NCI-H1048 (cell line): Measurements from ENCODE around the gene DPP10.

ENCODE experiments used
- DNase-seq: peaks from one replicate; lab custom pipeline; 2025; lab: John Stamatoyannopoulos, UW

DPP10 gene

GRCh38 chr2:115161081-115161770, 718.8 kb downstream of the DPP10 start:
- peak; percentile 50 for DNase-seq

DNA sequence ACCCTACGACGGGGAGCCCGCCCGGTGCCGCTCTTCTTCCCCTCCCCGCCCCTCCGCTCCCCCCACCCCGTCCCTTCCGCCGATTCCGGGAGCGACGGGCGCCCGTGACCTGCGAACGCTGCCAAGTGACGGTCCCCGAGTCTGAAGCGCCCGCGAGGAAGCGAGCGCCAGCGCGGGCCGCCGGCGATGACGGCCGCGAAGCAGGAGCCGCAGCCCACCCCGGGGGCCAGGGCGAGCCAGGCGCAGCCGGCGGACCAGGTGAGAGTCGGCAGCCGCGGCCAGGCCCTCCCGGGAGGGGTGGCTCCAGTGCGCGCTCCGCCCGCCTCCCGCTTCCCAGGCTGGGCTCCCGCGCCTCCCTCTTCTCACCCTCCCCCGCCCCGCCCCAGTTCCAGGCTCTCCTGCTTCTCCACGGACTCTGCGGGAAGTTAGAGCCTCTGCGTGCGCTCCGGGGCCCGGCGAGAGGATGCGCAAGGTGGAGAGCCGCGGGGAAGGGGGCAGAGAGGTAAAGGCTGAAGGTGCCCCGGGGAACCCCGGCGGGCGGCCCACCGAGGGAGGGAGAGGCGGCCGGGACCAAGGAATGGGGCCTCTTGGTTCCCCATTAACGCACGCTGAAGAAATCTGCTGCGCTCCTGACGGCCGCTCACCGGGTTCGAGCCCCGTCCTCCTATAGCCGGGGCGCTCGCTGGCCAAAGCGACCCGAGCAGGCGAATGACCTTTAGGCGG, 719.5 kb downstream of the DPP10 start:
- DNase-seq, result no peak

GRCh38 chr2:115162494-115163293, 720.3 kb downstream of the DPP10 start:
- DNase-seq, result no peak

- DNase-seq, result no peak
These were observed 721.1 kb downstream of the DPP10 start for GRCh38 chr2:115163572-115163971.

- no peak for DNase-seq
These were observed 723.2 kb downstream of the DPP10 start for GRCh38 chr2:115165529-115166109.

DNA sequence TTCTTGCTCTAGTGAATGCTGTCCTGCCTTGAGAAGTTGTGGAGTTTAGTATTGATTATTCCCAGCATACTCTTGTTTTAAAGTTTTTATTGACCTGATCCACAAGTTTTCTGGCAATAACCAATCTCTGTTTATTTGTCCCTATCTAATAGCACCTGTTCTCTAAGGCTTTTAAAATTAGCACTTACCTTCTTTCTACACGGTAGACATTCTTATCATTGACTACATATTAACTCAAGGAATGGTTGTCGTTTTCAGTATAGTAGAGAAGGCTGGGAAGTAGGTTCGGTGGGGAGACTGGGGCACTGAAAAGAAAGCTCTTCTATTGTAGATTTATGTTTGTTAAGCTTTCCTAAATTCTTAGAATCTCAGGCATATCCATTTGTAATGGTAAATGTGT, 726.0 kb downstream of the DPP10 start:
- no peak for DNase-seq

- no peak for DNase-seq
These were observed 727.4 kb downstream of the DPP10 start for GRCh38 chr2:115169814-115170213.

GRCh38 chr2:115171751-115172150, 729.3 kb downstream of the DPP10 start:
- no peak for DNase-seq

DNA sequence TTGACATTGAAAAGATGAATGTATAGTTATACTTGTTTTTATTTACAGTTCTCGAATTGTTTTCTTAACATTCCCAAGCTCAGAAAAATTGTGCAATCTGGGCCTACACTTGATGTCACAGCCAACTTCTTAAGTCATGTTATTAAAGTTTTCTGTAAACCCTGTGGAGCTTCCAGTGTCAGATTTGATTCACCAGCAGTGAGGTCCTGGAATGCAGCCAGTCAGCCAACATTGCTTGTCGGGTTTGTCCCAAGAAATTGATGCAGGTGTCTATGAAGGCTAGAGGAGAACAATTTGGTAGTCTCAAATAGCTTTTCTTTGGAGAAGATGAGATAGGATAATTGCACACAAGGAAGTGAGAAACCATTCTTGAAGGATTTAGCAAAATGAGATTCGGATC, 732.2 kb downstream of the DPP10 start:
- no peak for DNase-seq

DNA sequence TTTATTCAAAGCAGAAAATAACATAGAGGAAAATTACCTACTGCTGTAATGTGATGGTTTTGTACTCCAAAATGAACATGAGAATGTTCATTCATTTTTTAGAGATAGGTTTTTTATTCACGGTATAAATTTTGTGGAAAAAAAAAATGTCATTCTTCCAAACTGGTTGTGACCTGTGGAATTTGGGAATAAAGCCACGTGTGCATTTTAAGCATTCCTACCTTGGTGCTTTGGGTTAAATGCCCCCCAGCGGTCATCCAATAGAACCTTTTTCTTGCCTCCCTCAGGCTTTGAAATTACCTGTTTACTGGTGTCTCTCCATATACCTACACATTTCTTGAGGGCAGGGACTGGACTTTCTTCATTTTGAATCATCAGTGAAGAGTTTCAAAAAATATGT, 740.7 kb downstream of the DPP10 start:
- DNase-seq, result no peak

GRCh38 chr2:115190459-115190858, 748.0 kb downstream of the DPP10 start:
- no peak for DNase-seq

DNA sequence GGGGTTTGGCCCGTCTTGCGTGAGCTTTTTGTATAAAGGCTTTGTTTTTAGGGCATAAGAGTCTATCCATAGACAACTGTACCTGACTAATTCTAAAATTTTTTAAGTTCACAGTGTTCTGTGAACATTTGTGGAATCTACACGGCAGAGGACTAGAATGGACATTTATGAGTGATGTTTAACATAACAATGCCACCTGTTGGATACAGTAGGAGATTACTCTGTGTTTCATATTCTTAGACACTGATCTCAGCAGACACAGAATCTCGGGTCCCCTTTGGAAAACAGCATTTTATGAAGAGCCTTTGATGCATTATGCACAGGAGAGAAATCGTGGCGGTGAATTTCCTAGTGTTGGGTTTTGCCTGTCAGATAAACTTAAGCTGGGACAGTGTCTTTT, 752.2 kb downstream of the DPP10 start:
- no peak for DNase-seq

- no peak for DNase-seq
These were observed 754.1 kb downstream of the DPP10 start for GRCh38 chr2:115196587-115196986.

GRCh38 chr2:115199966-115200365, 757.5 kb downstream of the DPP10 start:
- DNase-seq, result no peak

- no peak for DNase-seq
These were observed 758.9 kb downstream of the DPP10 start for GRCh38 chr2:115201386-115201785.

GRCh38 chr2:115208493-115209164, 766.2 kb downstream of the DPP10 start:
- no peak for DNase-seq

GRCh38 chr2:115214050-115214449, 771.6 kb downstream of the DPP10 start:
- no peak for DNase-seq

DNA sequence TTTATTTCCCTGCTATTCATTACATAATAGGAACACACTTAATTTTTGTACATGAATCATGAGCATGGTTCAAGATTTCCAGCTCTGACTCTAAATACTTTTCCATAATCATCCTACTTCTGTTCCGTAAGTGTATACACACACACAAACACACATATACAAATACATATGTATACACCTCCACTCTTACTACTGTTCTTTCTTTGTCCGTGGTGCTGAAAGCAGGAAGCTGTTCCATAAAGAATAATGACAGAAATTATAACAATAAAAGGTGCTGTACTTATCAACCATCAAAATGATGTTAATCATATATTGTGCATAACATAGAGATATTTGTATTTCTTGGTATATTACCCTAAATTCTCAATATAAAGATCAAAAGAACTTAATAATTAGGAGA, 776.9 kb downstream of the DPP10 start:
- no peak for DNase-seq

GRCh38 chr2:115234186-115234585, 791.7 kb downstream of the DPP10 start:
- DNase-seq, result no peak

GRCh38 chr2:115234737-115235136, 792.3 kb downstream of the DPP10 start:
- no peak for DNase-seq

DNA sequence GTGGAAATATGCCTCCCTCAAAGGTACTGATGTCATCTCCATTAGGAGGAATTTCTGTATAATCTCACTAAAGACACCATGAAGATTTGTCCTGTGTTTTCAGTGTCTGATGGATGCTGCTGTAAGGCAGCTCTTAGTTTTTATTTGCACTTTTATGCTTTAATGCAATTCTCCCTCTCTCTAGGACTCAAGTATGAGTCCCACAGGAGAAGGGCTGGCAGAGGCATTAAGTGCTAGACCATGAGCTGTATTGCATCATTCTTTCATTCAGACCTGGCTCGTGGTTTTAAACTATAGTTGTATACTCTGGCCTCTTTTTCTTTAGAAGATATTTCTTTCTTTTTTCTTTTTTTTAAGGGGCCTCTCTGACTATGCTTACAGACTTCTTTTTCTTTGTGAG, 805.6 kb downstream of the DPP10 start:
- DNase-seq, result no peak

GRCh38 chr2:115277366-115277765, 834.9 kb downstream of the DPP10 start:
- DNase-seq, result no peak
